Sigmoid colon (tissue), 3 donors: Measurements from ENCODE around the gene MADD.

ENCODE experiments used
- CTCF ChIP-seq, 4 experiments: fragments of 450-650 bp in 3 of 4; fragments of 200-600 bp in 1 of 4; IDR thresholded peaks; one replicate each; pipeline ENCODE4 v1.5.1; 2016 to 2019; ENCODE audit warnings: antibody characterized with exemption in 4 of 4, mild to moderate bottlenecking in 3 of 4, moderate library complexity in 2 of 4
- POLR2A ChIP-seq, 2 donors: fragments of 450-650 bp; IDR thresholded peaks; one replicate each; pipeline ENCODE4 v1.6.1; 2016; ENCODE audit warnings: antibody characterized with exemption in 2 of 2, mild to moderate bottlenecking in 2 of 2, moderate library complexity in 2 of 2

GRCh38 chr11:47378010-47378835, 108.3 kb downstream of the MADD start, which contains the start of gene SPI1:
- TF ChIP-seq CTCF (IDR thresholded peaks at IDR 0.05) (no peak), POLR2A (IDR thresholded peaks at IDR 0.05) (peak in 1 of 2 donors; percentile 22)
